HG02870 (cell line): ENCODE data around the gene DDX11.
"Not testable (repeated sequence)": the region's sequence is repeated elsewhere in the genome, so short reads cannot be mapped to it uniquely, and the experiment has no call there.

Experiments used
- ATAC-seq: cut with Tn5 transposase; IDR thresholded peaks from one replicate; pipeline ENCODE4 v1.9.1; 2021; ENCODE audit warnings: mild to moderate bottlenecking, moderate library complexity; ENCODE audit not compliant: unreplicated experiment

The DDX11 gene

GRCh38 chr12:31121022-31121728, 47.5 kb downstream of the DDX11 start:
- not testable (repeated sequence) for ATAC-seq

GRCh38 chr12:31122481-31122880, 48.8 kb downstream of the DDX11 start:
- no peak for ATAC-seq

GRCh38 chr12:31124158-31124557, 50.5 kb downstream of the DDX11 start:
- ATAC-seq, result not testable (repeated sequence)

GRCh38 chr12:31125171-31125570, 51.5 kb downstream of the DDX11 start:
- ATAC-seq, result not testable (repeated sequence)

- ATAC-seq, result not testable (repeated sequence)
These were observed 53.7 kb downstream of the DDX11 start for GRCh38 chr12:31127209-31127848.

GRCh38 chr12:31136581-31136980, 62.9 kb downstream of the DDX11 start:
- ATAC-seq, result not testable (repeated sequence)

GRCh38 chr12:31144768-31145167, 71.1 kb downstream of the DDX11 start:
- not testable (repeated sequence) for ATAC-seq

- not testable (repeated sequence) for ATAC-seq
These were observed 71.6 kb downstream of the DDX11 start for GRCh38 chr12:31145296-31145695.

- not testable (repeated sequence) for ATAC-seq
These were observed 73.8 kb downstream of the DDX11 start for GRCh38 chr12:31147415-31147814.

- not testable (repeated sequence) for ATAC-seq
These were observed 77.1 kb downstream of the DDX11 start for GRCh38 chr12:31150766-31151165.
